Astrocyte (in vitro differentiated cells and primary cell): ENCODE data around the gene TULP4. TPM values are rescaled to one million over a fixed set of nuclear protein-coding genes. Genes with fewer than 3 reads are reported as not detected.

Source experiments
- DNase-seq: peaks from one replicate; pipeline ENCODE4 v3.0.0-alpha.2; 2010; ENCODE audit warnings: low read depth
- FAIRE-seq: peaks from 2 replicates; lab custom pipeline; 2011; peaks lifted over from hg19 to GRCh38; lab: Jason Lieb, UNC
- H2AFZ ChIP-seq: 2 replicates; pipeline ENCODE4 v1.6.0; 2012; ENCODE audit warnings: low read depth, low read length, inconsistent platforms
- H3K27ac ChIP-seq: 2 replicates; pipeline ENCODE4 v1.5.1; 2011; ENCODE audit warnings: low read depth, low read length, inconsistent platforms
- H3K27me3 ChIP-seq: 2 replicates; pipeline ENCODE4 v1.6.0; 2011; ENCODE audit warnings: low read length, inconsistent platforms; ENCODE audit not compliant: insufficient read depth
- H3K36me3 ChIP-seq: 2 replicates; pipeline ENCODE4 v1.5.1; 2011; ENCODE audit warnings: low read length, inconsistent platforms; ENCODE audit not compliant: insufficient read depth
- H3K4me1 ChIP-seq: 2 replicates; pipeline ENCODE4 v1.5.1; 2011; ENCODE audit warnings: low read length, inconsistent platforms; ENCODE audit not compliant: insufficient read depth
- H3K4me2 ChIP-seq: 2 replicates; pipeline ENCODE4 v1.6.0; 2012; ENCODE audit warnings: low read length, inconsistent platforms
- H3K4me3 ChIP-seq: 2 replicates; pipeline ENCODE4 v1.5.1; 2011; ENCODE audit warnings: low read depth, mild to moderate bottlenecking, low read length, inconsistent platforms; ENCODE audit not compliant: insufficient read depth
- H3K79me2 ChIP-seq: 2 replicates; pipeline ENCODE4 v1.6.0; 2012; ENCODE audit warnings: mild to moderate bottlenecking, low read length, inconsistent platforms; ENCODE audit not compliant: insufficient read depth
- H3K9ac ChIP-seq: 2 replicates; pipeline ENCODE4 v1.6.0; 2012; ENCODE audit warnings: mild to moderate bottlenecking, low read length, inconsistent platforms
- H3K9me3 ChIP-seq: 2 replicates; pipeline ENCODE4 v1.5.1; 2012; ENCODE audit warnings: low read depth, mild to moderate bottlenecking, low read length, inconsistent platforms; ENCODE audit not compliant: insufficient read depth
- H4K20me1 ChIP-seq: 2 replicates; pipeline ENCODE4 v1.6.0; 2012; ENCODE audit warnings: low read length, inconsistent platforms; ENCODE audit not compliant: insufficient read depth
- H3K27ac Mint-ChIP-seq: one replicate; pipeline ENCODE4 v1.8.0; 2021; ENCODE audit warnings: mild to moderate bottlenecking, mixed read lengths; ENCODE audit not compliant: unreplicated experiment
- H3K27me3 Mint-ChIP-seq: one replicate; pipeline ENCODE4 v1.8.0; 2021; ENCODE audit warnings: low read depth, mixed read lengths; ENCODE audit not compliant: unreplicated experiment
- H3K36me3 Mint-ChIP-seq: one replicate; pipeline ENCODE4 v1.8.0; 2021; ENCODE audit warnings: low read depth, mixed read lengths; ENCODE audit not compliant: unreplicated experiment
- H3K4me1 Mint-ChIP-seq: one replicate; pipeline ENCODE4 v1.8.0; 2021; ENCODE audit warnings: low read depth, mixed read lengths; ENCODE audit not compliant: unreplicated experiment
- H3K4me3 Mint-ChIP-seq: one replicate; pipeline ENCODE4 v1.8.0; 2021; ENCODE audit warnings: mild to moderate bottlenecking, moderate library complexity, mixed read lengths; ENCODE audit not compliant: unreplicated experiment
- H3K9me3 Mint-ChIP-seq: one replicate; pipeline ENCODE4 v1.8.0; 2021; ENCODE audit warnings: mild to moderate bottlenecking, mixed read lengths; ENCODE audit not compliant: unreplicated experiment
- EZH2 ChIP-seq: IDR thresholded peaks from 2 replicates; pipeline ENCODE4 v1.6.1; 2012; ENCODE audit warnings: mild to moderate bottlenecking, low read length, inconsistent platforms; ENCODE audit not compliant: insufficient read depth
- total RNA-seq: library from RNA; stranded (reverse); gene quantifications from 2 replicates; pipeline ENCODE4 v1.2.1, GENCODE V29; 2021
- TF ChIP-seq, protein P1 (sequence below): IDR thresholded peaks from 2 replicates; pipeline ENCODE4 v1.5.1; 2011; ENCODE audit warnings: low read depth, mild to moderate bottlenecking, inconsistent platforms, low read length, moderate library complexity; ENCODE audit not compliant: insufficient read depth

Gene TULP4
- total RNA-seq, 1 donor from 2014 or later: 91.2 TPM

DNA sequence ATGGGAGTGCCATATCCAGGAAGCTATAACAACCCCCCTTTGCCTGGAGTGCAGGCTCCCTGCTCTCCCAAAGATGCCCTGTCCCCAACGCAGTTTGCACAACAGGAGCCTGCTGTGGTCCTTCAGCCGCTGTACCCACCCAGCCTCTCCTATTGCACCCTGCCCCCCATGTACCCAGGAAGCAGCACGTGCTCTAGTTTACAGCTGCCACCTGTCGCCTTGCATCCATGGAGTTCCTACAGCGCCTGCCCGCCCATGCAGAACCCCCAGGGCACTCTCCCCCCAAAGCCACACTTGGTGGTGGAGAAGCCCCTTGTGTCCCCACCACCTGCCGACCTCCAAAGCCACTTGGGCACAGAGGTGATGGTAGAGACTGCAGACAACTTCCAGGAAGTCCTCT lies 191.0 kb downstream of the TULP4 start:
- H3K36me3 Mint-ChIP-seq: peaks cover 28% of the 10 kb centered on the region
- FAIRE-seq (no peak), DNase-seq (no peak)
- no peaks in the 10 kb centered on the region for H3K79me2 ChIP-seq
- no peak overlapping the region for H3K4me2 ChIP-seq
- peaks cover 7% of the 10 kb centered on the region for H3K4me1 Mint-ChIP-seq
- H2AFZ ChIP-seq: no peak overlapping the region
- TF ChIP-seq EZH2: no peak
- TF ChIP-seq, protein P1, sequence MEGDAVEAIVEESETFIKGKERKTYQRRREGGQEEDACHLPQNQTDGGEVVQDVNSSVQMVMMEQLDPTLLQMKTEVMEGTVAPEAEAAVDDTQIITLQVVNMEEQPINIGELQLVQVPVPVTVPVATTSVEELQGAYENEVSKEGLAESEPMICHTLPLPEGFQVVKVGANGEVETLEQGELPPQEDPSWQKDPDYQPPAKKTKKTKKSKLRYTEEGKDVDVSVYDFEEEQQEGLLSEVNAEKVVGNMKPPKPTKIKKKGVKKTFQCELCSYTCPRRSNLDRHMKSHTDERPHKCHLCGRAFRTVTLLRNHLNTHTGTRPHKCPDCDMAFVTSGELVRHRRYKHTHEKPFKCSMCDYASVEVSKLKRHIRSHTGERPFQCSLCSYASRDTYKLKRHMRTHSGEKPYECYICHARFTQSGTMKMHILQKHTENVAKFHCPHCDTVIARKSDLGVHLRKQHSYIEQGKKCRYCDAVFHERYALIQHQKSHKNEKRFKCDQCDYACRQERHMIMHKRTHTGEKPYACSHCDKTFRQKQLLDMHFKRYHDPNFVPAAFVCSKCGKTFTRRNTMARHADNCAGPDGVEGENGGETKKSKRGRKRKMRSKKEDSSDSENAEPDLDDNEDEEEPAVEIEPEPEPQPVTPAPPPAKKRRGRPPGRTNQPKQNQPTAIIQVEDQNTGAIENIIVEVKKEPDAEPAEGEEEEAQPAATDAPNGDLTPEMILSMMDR: no peak
- no peak overlapping the region for H3K9ac ChIP-seq
- no peak overlapping the region for H3K27ac Mint-ChIP-seq
- no peaks in the 10 kb centered on the region for H3K9me3 Mint-ChIP-seq
- H3K27me3 Mint-ChIP-seq: no peaks in the 10 kb centered on the region
- H3K27ac ChIP-seq: no peak overlapping the region
- no peaks in the 10 kb centered on the region for H4K20me1 ChIP-seq
- no peaks in the 10 kb centered on the region for H3K27me3 ChIP-seq
- no peak overlapping the region for H3K4me3 Mint-ChIP-seq
- H3K4me1 ChIP-seq: no peaks in the 10 kb centered on the region
- no peaks in the 10 kb centered on the region for H3K9me3 ChIP-seq
- H3K36me3 ChIP-seq: peaks cover 19% of the 10 kb centered on the region
- H3K4me3 ChIP-seq: no peak overlapping the region

GRCh38 chr6:158503846-158504245 lies 191.6 kb downstream of the TULP4 start:
- TF ChIP-seq, protein P1: no peak
- TF ChIP-seq EZH2: no peak
- Histone ChIP-seq H3K79me2 (no peaks in the 10 kb centered on the region), H3K27me3 (no peaks in the 10 kb centered on the region), H3K9me3 (no peaks in the 10 kb centered on the region), H3K36me3 (peaks cover 14% of the 10 kb centered on the region), H3K9ac (no peak overlapping the region), H4K20me1 (no peaks in the 10 kb centered on the region), H3K4me3 (no peak overlapping the region), H3K4me2 (no peak overlapping the region), H3K27ac (no peak overlapping the region), H2AFZ (no peak overlapping the region), H3K4me1 (no peaks in the 10 kb centered on the region)
- Mint-ChIP-seq H3K27ac (no peak overlapping the region), H3K4me3 (no peak overlapping the region), H3K36me3 (peaks cover 28% of the 10 kb centered on the region), H3K4me1 (peaks cover 7% of the 10 kb centered on the region), H3K27me3 (no peaks in the 10 kb centered on the region), H3K9me3 (no peaks in the 10 kb centered on the region)
- DNase-seq (no peak), FAIRE-seq (no peak)

DNA sequence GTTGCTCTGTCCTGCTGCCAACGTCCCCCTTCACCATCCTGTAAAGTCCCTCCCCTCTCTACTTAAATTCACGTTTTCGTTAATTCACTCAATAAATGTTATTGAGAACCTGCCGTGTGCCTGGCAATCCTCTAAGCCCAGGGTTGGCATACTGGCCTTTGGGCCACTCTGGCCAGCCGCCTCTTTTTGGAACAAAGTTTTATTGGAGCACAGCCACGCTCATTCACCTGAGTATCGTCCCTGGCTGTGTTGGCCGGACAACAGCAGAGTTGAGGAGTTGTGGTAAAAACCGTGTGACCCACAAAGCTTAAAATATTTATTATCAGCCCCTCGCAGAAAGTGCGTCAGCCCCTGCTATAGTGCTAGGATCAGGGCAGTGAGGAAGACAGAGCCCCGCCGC lies 192.9 kb downstream of the TULP4 start:
- DNase-seq: no peak
- Mint-ChIP-seq H3K4me3 (no peak overlapping the region), H3K27ac (no peak overlapping the region), H3K36me3 (peaks cover 25% of the 10 kb centered on the region), H3K4me1 (peaks cover 4% of the 10 kb centered on the region), H3K27me3 (no peaks in the 10 kb centered on the region), H3K9me3 (no peaks in the 10 kb centered on the region)
- Histone ChIP-seq H3K4me3 (no peak overlapping the region), H3K27me3 (no peaks in the 10 kb centered on the region), H3K79me2 (no peaks in the 10 kb centered on the region), H3K9ac (no peak overlapping the region), H3K4me2 (no peak overlapping the region), H3K9me3 (no peaks in the 10 kb centered on the region), H4K20me1 (no peaks in the 10 kb centered on the region), H3K36me3 (peaks cover 10% of the 10 kb centered on the region), H3K4me1 (no peaks in the 10 kb centered on the region), H3K27ac (no peak overlapping the region), H2AFZ (no peak overlapping the region)
- TF ChIP-seq, protein P1: no peak
- no peak for TF ChIP-seq EZH2
- no peak for FAIRE-seq
